Mucosa of stomach (tissue), 1 donor: ENCODE measurements around the gene GNA14.

Experiments
- H3K27me3 ChIP-seq: one replicate; pipeline ENCODE4 v1.7.0; 2013; ENCODE audit warnings: mild to moderate bottlenecking, low read length; ENCODE audit not compliant: control insufficient read depth, insufficient read depth
- H3K36me3 ChIP-seq: one replicate; pipeline ENCODE4 v1.7.0; 2013; ENCODE audit warnings: low read length; ENCODE audit not compliant: control insufficient read depth, insufficient read depth
- H3K4me1 ChIP-seq: one replicate; pipeline ENCODE4 v1.7.0; 2013; ENCODE audit warnings: mild to moderate bottlenecking, low read length; ENCODE audit not compliant: control insufficient read depth, insufficient read depth
- H3K4me3 ChIP-seq: one replicate; pipeline ENCODE4 v1.7.0; 2013; ENCODE audit warnings: low read length
- H3K9ac ChIP-seq: one replicate; pipeline ENCODE4 v1.7.0; 2013; ENCODE audit warnings: mild to moderate bottlenecking, low read length, moderate library complexity
- H3K9me3 ChIP-seq: one replicate; pipeline ENCODE4 v1.7.0; 2013; ENCODE audit warnings: mild to moderate bottlenecking, low read length, moderate library complexity; ENCODE audit not compliant: control insufficient read depth
- donor health status: Pancreatic carcinoma.

The GNA14 gene

GRCh38 chr9:77392328-77392727 is 255.8 kb downstream of the GNA14 start:
- no peaks in the 10 kb centered on the region for H3K27me3 ChIP-seq
- H3K4me3 ChIP-seq = no peak overlapping the region
- no peaks in the 10 kb centered on the region for H3K9me3 ChIP-seq
- H3K36me3 ChIP-seq = no peaks in the 10 kb centered on the region
- no peaks in the 10 kb centered on the region for H3K4me1 ChIP-seq
- H3K9ac ChIP-seq = no peak overlapping the region

DNA sequence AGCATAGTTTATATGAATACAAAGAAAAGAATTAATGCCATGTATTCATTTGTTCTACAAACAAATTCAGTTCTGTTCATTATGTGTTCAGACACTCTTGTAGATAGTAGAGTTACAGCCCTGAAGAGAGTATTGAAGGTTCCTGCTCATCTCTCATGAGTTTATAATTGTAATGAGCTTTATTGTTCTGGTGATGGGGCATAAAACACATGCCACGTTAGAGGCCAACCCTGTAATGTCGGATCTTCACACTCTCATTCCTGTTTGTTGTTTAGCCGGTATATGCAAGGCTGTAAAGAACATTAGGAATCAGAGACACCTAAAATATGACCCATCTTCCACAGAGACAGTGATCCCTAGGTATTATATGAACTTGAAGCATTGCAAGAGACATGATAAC is 256.3 kb downstream of the GNA14 start:
- Histone ChIP-seq H3K36me3 (no peaks in the 10 kb centered on the region), H3K9me3 (no peaks in the 10 kb centered on the region), H3K27me3 (no peaks in the 10 kb centered on the region), H3K4me3 (no peak overlapping the region), H3K9ac (no peak overlapping the region), H3K4me1 (no peaks in the 10 kb centered on the region)

- H3K9me3 ChIP-seq = no peaks in the 10 kb centered on the region
- no peak overlapping the region for H3K9ac ChIP-seq
- H3K4me1 ChIP-seq = no peaks in the 10 kb centered on the region
- H3K27me3 ChIP-seq = no peaks in the 10 kb centered on the region
- no peaks in the 10 kb centered on the region for H3K36me3 ChIP-seq
- no peak overlapping the region for H3K4me3 ChIP-seq
Measured at GRCh38 chr9:77386187-77386586, 261.9 kb downstream of the GNA14 start.

DNA sequence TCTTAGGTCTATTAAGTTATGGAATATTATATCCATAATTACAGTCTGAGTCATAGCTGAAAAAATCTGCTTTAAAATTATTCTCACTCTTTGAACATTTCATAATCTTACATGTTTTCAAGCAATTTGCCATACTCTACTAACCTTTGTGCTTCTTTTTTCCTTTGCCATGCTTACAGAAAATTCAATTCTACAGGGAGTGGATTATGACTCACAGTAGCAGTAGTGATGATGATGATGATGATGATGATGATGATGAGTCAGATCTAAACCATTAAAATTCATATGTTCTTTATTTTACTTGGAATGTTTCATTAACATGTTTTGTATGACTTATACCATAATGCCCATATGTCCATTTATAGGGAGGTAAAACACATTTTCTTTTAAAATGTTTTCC is 263.7 kb downstream of the GNA14 start:
- H3K9me3 ChIP-seq = no peaks in the 10 kb centered on the region
- H3K36me3 ChIP-seq = no peaks in the 10 kb centered on the region
- H3K27me3 ChIP-seq = no peaks in the 10 kb centered on the region
- H3K9ac ChIP-seq = no peak overlapping the region
- H3K4me1 ChIP-seq = no peaks in the 10 kb centered on the region
- H3K4me3 ChIP-seq = no peak overlapping the region

DNA sequence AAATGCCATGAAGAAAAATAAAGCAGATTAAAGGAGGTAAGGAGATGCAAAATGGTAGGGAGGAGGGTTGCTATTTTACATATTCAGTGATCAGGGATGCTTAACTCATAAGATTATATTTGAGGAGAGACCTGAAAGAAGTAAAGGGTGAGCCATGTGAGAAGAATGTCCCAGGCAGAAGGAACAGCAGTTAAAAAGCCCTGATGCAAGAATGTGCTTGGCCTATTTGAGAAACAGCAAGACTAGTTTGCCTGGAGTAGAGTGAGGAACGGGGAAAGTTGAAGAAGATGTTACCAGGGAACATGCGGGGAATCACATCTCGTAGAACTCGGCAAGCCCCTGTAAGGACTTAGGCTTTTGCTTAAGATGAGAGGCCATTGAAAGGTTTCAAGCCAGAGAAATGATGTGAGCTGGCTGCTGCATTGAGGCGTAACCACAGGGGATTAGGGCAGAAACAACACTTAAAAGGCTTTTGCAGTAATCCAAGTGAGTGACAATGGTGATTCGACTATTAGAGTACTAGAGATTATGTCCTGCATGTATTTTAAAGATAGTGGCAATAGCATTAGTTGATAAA is 272.1 kb downstream of the GNA14 start:
- Histone ChIP-seq H3K9ac (no peak overlapping the region), H3K4me1 (no peaks in the 10 kb centered on the region), H3K9me3 (no peaks in the 10 kb centered on the region), H3K27me3 (no peaks in the 10 kb centered on the region), H3K36me3 (peaks cover 3% of the 10 kb centered on the region), H3K4me3 (no peak overlapping the region)

GRCh38 chr9:77374266-77374665 is 273.9 kb downstream of the GNA14 start:
- Histone ChIP-seq H3K9ac (no peak overlapping the region), H3K9me3 (no peaks in the 10 kb centered on the region), H3K4me1 (no peaks in the 10 kb centered on the region), H3K36me3 (peaks cover 3% of the 10 kb centered on the region), H3K4me3 (no peak overlapping the region), H3K27me3 (no peaks in the 10 kb centered on the region)
